Osteoblast (primary cell): ENCODE results near the gene PLA2G10. TPM values are rescaled to one million over a fixed set of nuclear protein-coding genes. Genes with fewer than 3 reads are reported as not detected.

Source experiments
- DNase-seq: peaks from one replicate; pipeline ENCODE4 v3.0.0; 2011; ENCODE audit warnings: low spot score, mixed read lengths; ENCODE audit not compliant: insufficient read length; ENCODE audit errors: missing footprints
- H2AFZ ChIP-seq: 2 replicates; pipeline ENCODE4 v1.6.0; 2011; ENCODE audit warnings: mild to moderate bottlenecking, low read length
- H3K27ac ChIP-seq: 2 replicates; pipeline ENCODE4 v1.5.1; 2011; ENCODE audit warnings: mild to moderate bottlenecking, low read depth, low read length, moderate library complexity
- H3K27me3 ChIP-seq: 2 replicates; pipeline ENCODE4 v1.6.0; 2012; ENCODE audit warnings: mild to moderate bottlenecking, control low read depth, inconsistent platforms, low read length, moderate library complexity; ENCODE audit not compliant: insufficient read depth
- H3K36me3 ChIP-seq: 2 replicates; pipeline ENCODE4 v1.5.1; 2011; ENCODE audit warnings: mild to moderate bottlenecking, low read length, control low read depth, moderate library complexity; ENCODE audit not compliant: insufficient read depth
- H3K4me1 ChIP-seq: 2 replicates; pipeline ENCODE4 v1.5.1; 2011; ENCODE audit warnings: mild to moderate bottlenecking, low read length, control low read depth, moderate library complexity; ENCODE audit not compliant: insufficient read depth
- H3K4me2 ChIP-seq: 2 replicates; pipeline ENCODE4 v1.6.0; 2011; ENCODE audit warnings: mild to moderate bottlenecking, low read length; ENCODE audit not compliant: insufficient read depth
- H3K4me3 ChIP-seq: fragments of 200-600 bp; sonication (generic); 3 replicates; pipeline ENCODE4 v1.5.1; 2012; ENCODE audit warnings: mild to moderate bottlenecking, low read length, inconsistent platforms; ENCODE audit not compliant: insufficient read depth
- H3K79me2 ChIP-seq: 2 replicates; pipeline ENCODE4 v1.6.0; 2012; ENCODE audit warnings: mild to moderate bottlenecking, low read length, control low read depth, inconsistent platforms; ENCODE audit not compliant: insufficient read depth
- H3K9me3 ChIP-seq: 2 replicates; pipeline ENCODE4 v1.5.1; 2011; ENCODE audit warnings: low read depth, low read length, control low read depth
- H4K20me1 ChIP-seq: 2 replicates; pipeline ENCODE4 v1.6.0; 2012; ENCODE audit warnings: mild to moderate bottlenecking, low read length, control low read depth; ENCODE audit not compliant: insufficient read depth
- total RNA-seq: library from RNA; depleted of rRNA; stranded (reverse); fragments of >200 nt; gene quantifications from 2 replicates; pipeline ENCODE4 v1.2.3, GENCODE V29; 2012
- TF ChIP-seq, protein P1 (sequence below): IDR thresholded peaks from 2 replicates; pipeline ENCODE4 v1.5.1; 2011; ENCODE audit warnings: mild to moderate bottlenecking, low read depth, low read length, moderate library complexity; ENCODE audit errors: extremely low read depth

The PLA2G10 gene
- total RNA-seq, 1 donor = not detected

DNA sequence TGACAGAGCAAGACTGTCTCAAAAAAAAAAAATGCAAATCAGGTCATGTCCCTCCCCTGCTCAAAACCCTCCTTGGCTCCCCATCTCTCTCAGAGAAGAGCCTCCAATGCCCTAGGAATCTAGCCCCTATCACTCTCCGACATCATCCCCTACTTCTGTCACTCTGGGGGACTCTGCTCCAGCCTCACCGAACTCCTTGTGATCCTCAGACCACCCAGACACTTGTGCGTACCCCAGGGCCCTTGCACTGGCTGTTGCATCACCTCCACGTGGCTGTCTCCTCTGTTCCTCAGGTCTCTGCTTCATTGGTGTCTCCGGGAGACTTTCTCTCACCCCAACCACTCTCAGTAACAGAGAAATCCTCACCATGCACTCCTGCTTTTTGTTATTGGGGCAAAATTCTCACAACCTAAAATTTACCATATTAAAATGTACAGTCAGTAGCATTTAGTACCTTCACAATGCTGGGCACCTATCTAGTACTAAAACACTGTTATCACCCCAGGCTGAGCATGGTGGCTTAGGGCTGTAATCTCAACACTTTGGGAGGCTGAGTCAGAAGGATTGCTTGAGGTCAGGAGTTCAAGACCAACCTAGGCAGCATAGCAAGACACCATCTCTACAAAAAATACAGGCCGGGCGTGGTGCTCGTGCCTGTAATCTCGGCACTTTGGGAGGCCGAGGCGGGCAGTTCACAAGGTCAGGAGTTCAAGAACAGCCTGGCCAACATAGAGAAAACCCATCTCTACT is 15.2 kb downstream of the PLA2G10 start:
- Histone ChIP-seq H3K4me1 (no peaks in the 10 kb centered on the region), H2AFZ (no peak overlapping the region)

DNA sequence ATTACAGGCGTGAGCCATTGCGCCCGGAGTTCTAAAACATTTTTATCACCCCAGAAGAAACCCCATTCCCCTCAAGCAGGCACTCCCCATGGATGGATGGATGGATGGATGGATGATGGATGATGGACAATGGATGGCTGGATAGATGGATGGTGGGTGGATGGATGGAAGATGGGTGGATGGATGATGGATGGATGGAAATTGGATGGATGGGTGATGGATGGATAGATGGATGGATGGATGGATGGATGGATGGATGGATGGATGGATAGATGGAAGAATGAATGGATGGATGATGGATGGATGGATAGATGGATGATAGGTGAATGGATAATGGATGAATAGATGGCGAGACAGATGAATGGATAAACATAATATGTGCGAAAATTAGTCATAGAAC is 16.5 kb downstream of the PLA2G10 start:
- Histone ChIP-seq H3K4me3 (no peak overlapping the region), H3K4me2 (no peak overlapping the region), H3K27me3 (no peaks in the 10 kb centered on the region), H3K36me3 (no peaks in the 10 kb centered on the region), H3K79me2 (no peaks in the 10 kb centered on the region), H2AFZ (no peak overlapping the region), H3K27ac (no peak overlapping the region), H3K9me3 (no peaks in the 10 kb centered on the region), H4K20me1 (no peaks in the 10 kb centered on the region), H3K4me1 (no peaks in the 10 kb centered on the region)
- no peak for DNase-seq
- TF ChIP-seq, protein P1, sequence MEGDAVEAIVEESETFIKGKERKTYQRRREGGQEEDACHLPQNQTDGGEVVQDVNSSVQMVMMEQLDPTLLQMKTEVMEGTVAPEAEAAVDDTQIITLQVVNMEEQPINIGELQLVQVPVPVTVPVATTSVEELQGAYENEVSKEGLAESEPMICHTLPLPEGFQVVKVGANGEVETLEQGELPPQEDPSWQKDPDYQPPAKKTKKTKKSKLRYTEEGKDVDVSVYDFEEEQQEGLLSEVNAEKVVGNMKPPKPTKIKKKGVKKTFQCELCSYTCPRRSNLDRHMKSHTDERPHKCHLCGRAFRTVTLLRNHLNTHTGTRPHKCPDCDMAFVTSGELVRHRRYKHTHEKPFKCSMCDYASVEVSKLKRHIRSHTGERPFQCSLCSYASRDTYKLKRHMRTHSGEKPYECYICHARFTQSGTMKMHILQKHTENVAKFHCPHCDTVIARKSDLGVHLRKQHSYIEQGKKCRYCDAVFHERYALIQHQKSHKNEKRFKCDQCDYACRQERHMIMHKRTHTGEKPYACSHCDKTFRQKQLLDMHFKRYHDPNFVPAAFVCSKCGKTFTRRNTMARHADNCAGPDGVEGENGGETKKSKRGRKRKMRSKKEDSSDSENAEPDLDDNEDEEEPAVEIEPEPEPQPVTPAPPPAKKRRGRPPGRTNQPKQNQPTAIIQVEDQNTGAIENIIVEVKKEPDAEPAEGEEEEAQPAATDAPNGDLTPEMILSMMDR = no peak

More for the DNA sequence above, 15.2 kb downstream of the PLA2G10 start:
- H4K20me1 ChIP-seq = no peaks in the 10 kb centered on the region
- no peaks in the 10 kb centered on the region for H3K9me3 ChIP-seq
- no peak for DNase-seq
- no peaks in the 10 kb centered on the region for H3K27me3 ChIP-seq
- H3K36me3 ChIP-seq = no peaks in the 10 kb centered on the region
- H3K4me2 ChIP-seq = no peak overlapping the region
- no peak overlapping the region for H3K27ac ChIP-seq
- no peak overlapping the region for H3K4me3 ChIP-seq
- H3K79me2 ChIP-seq = no peaks in the 10 kb centered on the region
- TF ChIP-seq, protein P1 = no peak

DNA sequence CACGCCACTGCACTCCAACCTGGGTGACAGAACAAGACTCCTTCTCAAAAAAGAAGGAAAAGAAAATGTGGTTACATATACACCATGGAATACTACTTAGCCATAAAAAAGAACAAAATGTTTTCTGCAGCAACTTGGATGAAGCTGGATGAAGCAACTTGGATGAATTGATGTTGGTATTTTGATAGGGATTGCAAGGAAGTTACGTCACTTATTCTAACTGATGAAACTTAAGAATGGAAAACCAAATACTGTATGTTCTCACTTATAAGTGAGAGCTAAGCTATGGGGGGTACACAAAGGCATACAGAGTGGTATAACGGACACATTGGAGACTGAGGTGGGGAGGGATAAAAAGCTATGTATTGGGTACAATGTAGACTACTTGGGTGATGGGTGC is 17.5 kb downstream of the PLA2G10 start:
- H3K27me3 ChIP-seq = no peaks in the 10 kb centered on the region
- no peaks in the 10 kb centered on the region for H3K36me3 ChIP-seq
- no peaks in the 10 kb centered on the region for H3K4me1 ChIP-seq
- H4K20me1 ChIP-seq = no peaks in the 10 kb centered on the region
- H3K79me2 ChIP-seq = no peaks in the 10 kb centered on the region
- no peak overlapping the region for H3K4me3 ChIP-seq
- DNase-seq = no peak
- H2AFZ ChIP-seq = no peak overlapping the region
- H3K4me2 ChIP-seq = no peak overlapping the region
- TF ChIP-seq, protein P1 = no peak
- no peaks in the 10 kb centered on the region for H3K9me3 ChIP-seq
- no peak overlapping the region for H3K27ac ChIP-seq

DNA sequence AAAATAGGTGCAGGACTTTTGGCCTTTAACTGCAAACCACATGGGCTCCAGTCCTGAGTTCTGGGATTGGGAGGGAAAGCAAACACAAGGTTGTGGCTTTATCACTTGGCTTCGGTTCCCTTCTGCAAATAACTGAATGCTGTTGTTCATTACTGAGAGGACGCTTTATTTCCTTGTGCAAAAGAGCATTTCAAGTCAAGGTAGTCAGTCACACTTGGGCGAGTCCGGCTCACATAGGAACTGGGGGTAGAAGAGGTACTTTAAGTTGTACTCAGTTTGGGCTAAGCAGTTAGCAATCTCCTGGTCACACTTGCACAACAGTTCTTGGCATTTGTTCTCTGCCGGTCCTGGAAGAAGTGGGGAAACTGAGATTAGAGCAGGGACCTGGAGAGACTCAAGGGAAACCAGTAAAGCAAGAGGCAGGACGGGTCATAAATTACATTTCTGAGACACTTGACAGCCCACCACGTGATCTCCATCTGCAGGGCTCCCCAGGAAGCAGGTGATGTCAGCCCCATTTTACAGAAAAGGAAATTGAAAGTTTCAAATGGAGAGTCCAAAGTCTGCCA is 21.6 kb downstream of the PLA2G10 start:
- no peak for DNase-seq
- Histone ChIP-seq H3K27ac (no peak overlapping the region), H3K4me1 (no peaks in the 10 kb centered on the region), H4K20me1 (no peaks in the 10 kb centered on the region), H3K9me3 (no peaks in the 10 kb centered on the region), H3K4me3 (no peak overlapping the region), H3K27me3 (no peaks in the 10 kb centered on the region), H3K36me3 (peaks cover 12% of the 10 kb centered on the region), H3K79me2 (no peaks in the 10 kb centered on the region), H3K4me2 (no peak overlapping the region), H2AFZ (no peak overlapping the region)
- TF ChIP-seq, protein P1 = no peak
